GM23338 (cell line): ENCODE data around the gene ADAMTS10.

Experiments
- CREB1 ChIP-seq: fragments of 250-450 bp; sonication (Bioruptor Pico); IDR thresholded peaks from 2 replicates; pipeline ENCODE4 v1.5.0; 2020; ENCODE audit warnings: low read depth, mild to moderate bottlenecking, moderate library complexity
- EZH2 ChIP-seq: fragments of 200-600 bp; sonication (generic); IDR thresholded peaks from one replicate; pipeline ENCODE4 v1.8.0; 2017; ENCODE audit warnings: antibody characterized with exemption, mild to moderate bottlenecking, low read depth; ENCODE audit not compliant: unreplicated experiment
- EZH2phosphoT487 ChIP-seq: fragments of 200-600 bp; sonication (generic); IDR thresholded peaks from one replicate; pipeline ENCODE4 v1.8.1; 2018; ENCODE audit warnings: antibody characterized with exemption; ENCODE audit not compliant: unreplicated experiment
- JUNB ChIP-seq: IDR thresholded peaks from one replicate; pipeline ENCODE4 v1.6.1; 2016; ENCODE audit warnings: antibody characterized with exemption; ENCODE audit not compliant: unreplicated experiment
- POLR2AphosphoS5 ChIP-seq: IDR thresholded peaks from 2 replicates; pipeline ENCODE4 v1.6.1; 2016; ENCODE audit warnings: antibody characterized with exemption, low read depth
- TF ChIP-seq, protein P1 (sequence below), 2 experiments: fragments of 200-600 bp in 1 of 2; sonication (generic) in 1 of 2; conservative IDR thresholded peaks; 2 replicates each; pipeline versions ENCODE4 v1.5.1 to v1.6.1; 2016 to 2017; ENCODE audit warnings: antibody characterized with exemption in 2 of 2, low read depth in 2 of 2, mild to moderate bottlenecking in 2 of 2, moderate library complexity in 1 of 2

DNA sequence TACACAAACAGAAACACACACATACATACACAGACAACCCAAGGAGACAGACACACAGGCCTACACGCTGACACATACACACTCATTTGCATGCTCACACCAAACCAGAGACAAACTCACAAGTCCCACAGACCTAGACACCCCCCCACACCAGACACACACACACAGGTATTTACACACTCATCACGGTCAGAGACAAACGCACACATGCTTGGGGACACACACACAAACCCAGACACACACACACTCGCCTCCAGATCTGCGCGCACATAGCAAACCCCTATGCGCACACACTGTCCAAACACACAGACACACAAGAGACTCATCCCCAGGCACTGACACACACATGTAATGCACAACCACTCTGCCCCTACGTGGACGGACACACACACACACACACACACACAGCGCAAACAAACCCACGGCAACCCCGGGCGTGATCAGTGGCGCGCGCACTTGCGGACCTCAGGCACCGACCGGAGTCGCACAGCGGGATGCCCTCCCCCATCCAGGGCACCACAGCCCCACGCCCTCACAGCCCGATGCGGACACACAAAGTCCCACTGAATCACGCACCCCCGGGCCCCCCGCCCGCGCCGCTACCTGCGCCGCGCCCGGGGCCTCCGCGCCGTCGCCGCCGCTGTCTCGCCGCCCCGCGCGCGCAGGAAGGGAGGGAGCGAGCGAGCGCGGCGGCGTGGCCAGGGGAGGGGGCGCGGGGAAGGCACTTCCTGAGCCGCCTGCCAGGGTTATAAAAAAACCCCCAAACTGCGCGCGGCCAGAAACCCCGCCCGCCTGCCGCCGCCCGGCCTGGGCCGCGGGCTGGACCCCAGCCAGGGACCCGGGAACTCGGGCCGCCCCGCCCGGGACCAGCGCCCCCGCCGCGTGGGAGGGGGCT, at the start of gene ADAMTS10:
- TF ChIP-seq JUNB (no peak), EZH2phosphoT487 (no peak), POLR2AphosphoS5 (no peak), EZH2 (no peak), CREB1 (no peak)
- TF ChIP-seq, protein P1, sequence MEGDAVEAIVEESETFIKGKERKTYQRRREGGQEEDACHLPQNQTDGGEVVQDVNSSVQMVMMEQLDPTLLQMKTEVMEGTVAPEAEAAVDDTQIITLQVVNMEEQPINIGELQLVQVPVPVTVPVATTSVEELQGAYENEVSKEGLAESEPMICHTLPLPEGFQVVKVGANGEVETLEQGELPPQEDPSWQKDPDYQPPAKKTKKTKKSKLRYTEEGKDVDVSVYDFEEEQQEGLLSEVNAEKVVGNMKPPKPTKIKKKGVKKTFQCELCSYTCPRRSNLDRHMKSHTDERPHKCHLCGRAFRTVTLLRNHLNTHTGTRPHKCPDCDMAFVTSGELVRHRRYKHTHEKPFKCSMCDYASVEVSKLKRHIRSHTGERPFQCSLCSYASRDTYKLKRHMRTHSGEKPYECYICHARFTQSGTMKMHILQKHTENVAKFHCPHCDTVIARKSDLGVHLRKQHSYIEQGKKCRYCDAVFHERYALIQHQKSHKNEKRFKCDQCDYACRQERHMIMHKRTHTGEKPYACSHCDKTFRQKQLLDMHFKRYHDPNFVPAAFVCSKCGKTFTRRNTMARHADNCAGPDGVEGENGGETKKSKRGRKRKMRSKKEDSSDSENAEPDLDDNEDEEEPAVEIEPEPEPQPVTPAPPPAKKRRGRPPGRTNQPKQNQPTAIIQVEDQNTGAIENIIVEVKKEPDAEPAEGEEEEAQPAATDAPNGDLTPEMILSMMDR (conservative IDR thresholded peaks at IDR 0.05; ENCODE audit: low read depth in 2 of 2) = no peak
